Measurements from ENCODE around the gene ACOXL. TPM values are rescaled to one million over a fixed set of nuclear protein-coding genes. Genes with fewer than 3 reads are reported as not detected.

The ACOXL gene
- total RNA-seq, 2 donors from 2014 or later = not detected

GRCh38 chr2:110828330-110828729 lies 96.0 kb downstream of the ACOXL start:
- H3K36me3 ChIP-seq = no peaks in the 10 kb centered on the region
- H3K27me3 ChIP-seq (replicated peaks; ENCODE audit: insufficient read depth) = no peaks in the 10 kb centered on the region
- H3K27ac ChIP-seq = no peak overlapping the region
- no peaks in the 10 kb centered on the region for H3K9me3 ChIP-seq
- ATAC-seq (ENCODE audit: insufficient number of reproducible peaks, low FRiP score, low read depth) = no peak
- TF ChIP-seq, protein P1, sequence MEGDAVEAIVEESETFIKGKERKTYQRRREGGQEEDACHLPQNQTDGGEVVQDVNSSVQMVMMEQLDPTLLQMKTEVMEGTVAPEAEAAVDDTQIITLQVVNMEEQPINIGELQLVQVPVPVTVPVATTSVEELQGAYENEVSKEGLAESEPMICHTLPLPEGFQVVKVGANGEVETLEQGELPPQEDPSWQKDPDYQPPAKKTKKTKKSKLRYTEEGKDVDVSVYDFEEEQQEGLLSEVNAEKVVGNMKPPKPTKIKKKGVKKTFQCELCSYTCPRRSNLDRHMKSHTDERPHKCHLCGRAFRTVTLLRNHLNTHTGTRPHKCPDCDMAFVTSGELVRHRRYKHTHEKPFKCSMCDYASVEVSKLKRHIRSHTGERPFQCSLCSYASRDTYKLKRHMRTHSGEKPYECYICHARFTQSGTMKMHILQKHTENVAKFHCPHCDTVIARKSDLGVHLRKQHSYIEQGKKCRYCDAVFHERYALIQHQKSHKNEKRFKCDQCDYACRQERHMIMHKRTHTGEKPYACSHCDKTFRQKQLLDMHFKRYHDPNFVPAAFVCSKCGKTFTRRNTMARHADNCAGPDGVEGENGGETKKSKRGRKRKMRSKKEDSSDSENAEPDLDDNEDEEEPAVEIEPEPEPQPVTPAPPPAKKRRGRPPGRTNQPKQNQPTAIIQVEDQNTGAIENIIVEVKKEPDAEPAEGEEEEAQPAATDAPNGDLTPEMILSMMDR (IDR thresholded peaks at IDR 0.05) = no peak
- DNase-seq (ENCODE audit: low spot score) = no peak
- H3K4me1 ChIP-seq (ENCODE audit: control insufficient read depth in 1 of 2, low read depth in 2 of 2) = no peaks in the 10 kb centered on the region
- H3K4me3 ChIP-seq = no peak overlapping the region

DNA sequence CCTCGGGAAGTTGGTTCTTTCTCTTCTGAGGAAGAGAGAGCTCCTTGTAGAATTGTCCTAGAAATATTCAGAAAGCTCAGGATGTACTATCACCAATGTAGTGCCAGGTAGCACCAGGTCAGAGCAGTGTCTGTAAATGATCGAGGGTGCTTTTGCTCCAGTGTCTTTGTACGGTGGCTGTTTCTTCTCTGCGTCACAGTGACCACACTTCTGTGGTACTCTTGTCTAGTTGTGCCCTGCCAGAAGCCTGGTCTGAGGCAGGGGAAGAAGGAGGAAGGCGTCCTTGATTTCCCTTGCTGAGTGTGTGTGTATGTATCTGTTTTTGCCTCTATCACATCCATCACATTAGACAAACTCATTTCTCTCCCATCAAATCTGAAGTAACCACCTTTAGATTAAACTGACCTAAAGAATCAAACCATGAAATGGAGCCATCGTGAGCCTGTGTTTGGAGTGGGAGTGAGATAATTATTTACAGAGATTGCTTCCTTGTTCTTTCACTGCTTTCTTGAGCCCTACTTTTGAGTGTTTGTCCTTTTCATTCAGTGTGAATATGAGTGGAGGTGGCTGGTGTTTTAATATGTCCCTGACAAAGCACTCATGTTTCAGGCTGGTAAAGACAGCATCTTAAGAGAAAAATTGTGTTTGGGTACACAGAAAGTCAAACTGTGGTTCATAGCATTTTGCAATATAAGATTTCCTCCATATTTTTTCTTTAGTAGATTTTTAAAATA lies 97.2 kb downstream of the ACOXL start:
- Histone ChIP-seq H3K36me3 (no peaks in the 10 kb centered on the region), H3K4me3 (no peak overlapping the region), H3K4me1 (ENCODE audit: control insufficient read depth in 1 of 2, low read depth in 2 of 2) (no peaks in the 10 kb centered on the region), H3K9me3 (no peaks in the 10 kb centered on the region), H3K27ac (no peak overlapping the region), H3K27me3 (replicated peaks; ENCODE audit: insufficient read depth) (no peaks in the 10 kb centered on the region)
- TF ChIP-seq, protein P1 (IDR thresholded peaks at IDR 0.05) = no peak
- no peak for DNase-seq (ENCODE audit: low spot score)
- no peak for ATAC-seq (ENCODE audit: insufficient number of reproducible peaks, low FRiP score, low read depth)

DNA sequence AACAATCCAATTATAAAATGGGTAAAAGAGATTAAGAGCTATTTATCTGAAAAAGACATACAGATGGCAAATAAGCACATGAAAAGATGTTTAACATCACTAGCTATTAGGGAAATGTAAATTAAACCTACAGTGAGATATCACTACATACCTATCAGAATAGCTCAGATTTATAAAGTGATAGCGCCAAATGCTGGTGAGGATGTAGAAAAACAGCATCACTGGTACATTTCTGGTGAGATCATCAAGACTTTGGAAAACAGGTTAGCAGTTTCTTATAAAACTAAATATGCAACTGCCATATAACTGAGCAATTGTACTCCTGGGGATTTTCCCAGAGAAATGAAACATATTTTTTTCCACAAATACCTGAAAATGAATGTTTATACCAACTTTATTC lies 100.4 kb downstream of the ACOXL start:
- H3K4me1 ChIP-seq (ENCODE audit: control insufficient read depth in 1 of 2, low read depth in 2 of 2) = no peaks in the 10 kb centered on the region
- ATAC-seq (ENCODE audit: insufficient number of reproducible peaks, low FRiP score, low read depth) (no peak), DNase-seq (ENCODE audit: low spot score) (no peak)
- H3K27me3 ChIP-seq (replicated peaks; ENCODE audit: insufficient read depth) = no peaks in the 10 kb centered on the region
- no peak overlapping the region for H3K27ac ChIP-seq
- no peak overlapping the region for H3K4me3 ChIP-seq
- TF ChIP-seq, protein P1 (IDR thresholded peaks at IDR 0.05) = no peak
- H3K36me3 ChIP-seq = no peaks in the 10 kb centered on the region
- H3K9me3 ChIP-seq = no peaks in the 10 kb centered on the region

DNA sequence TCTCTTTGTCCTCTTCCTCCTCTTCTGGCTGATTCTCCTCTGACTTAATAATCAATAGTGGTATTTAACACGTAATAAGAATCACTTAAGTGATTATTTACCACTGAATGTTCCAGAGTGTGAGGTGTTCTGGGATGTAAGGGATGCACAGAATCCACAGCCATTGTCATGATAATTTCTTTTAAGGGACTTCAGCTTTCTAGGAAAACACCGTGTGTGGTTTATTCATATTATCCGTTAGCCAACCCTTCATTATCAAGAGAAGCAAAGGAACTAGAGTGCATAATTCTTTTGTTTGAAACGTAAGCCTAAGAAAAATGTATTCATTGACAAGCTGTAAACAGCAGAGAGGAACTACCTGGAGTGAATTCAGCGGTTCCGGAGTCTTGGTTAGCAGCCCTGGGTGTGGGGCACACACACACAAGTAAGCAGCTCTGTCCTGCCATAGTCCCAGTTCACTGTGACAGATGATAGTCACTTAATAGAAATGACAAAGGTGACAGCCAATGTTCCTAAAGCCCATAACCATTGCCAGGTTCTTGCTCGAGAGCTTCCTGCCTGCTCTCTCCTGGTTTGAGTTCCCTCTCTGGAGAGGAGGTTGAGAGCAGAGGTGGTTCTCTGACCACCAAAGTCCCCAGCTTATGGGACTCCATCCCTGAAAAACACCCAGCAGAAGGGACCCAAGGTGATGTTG lies 101.9 kb downstream of the ACOXL start:
- H3K4me3 ChIP-seq = no peak overlapping the region
- no peaks in the 10 kb centered on the region for H3K27me3 ChIP-seq (replicated peaks; ENCODE audit: insufficient read depth)
- DNase-seq (ENCODE audit: low spot score) (no peak), ATAC-seq (ENCODE audit: insufficient number of reproducible peaks, low FRiP score, low read depth) (no peak)
- TF ChIP-seq, protein P1 (IDR thresholded peaks at IDR 0.05) = no peak
- no peaks in the 10 kb centered on the region for H3K9me3 ChIP-seq
- no peaks in the 10 kb centered on the region for H3K4me1 ChIP-seq (ENCODE audit: control insufficient read depth in 1 of 2, low read depth in 2 of 2)
- no peaks in the 10 kb centered on the region for H3K36me3 ChIP-seq
- H3K27ac ChIP-seq = no peak overlapping the region

GRCh38 chr2:110836671-110837070 lies 104.3 kb downstream of the ACOXL start:
- Histone ChIP-seq H3K27me3 (replicated peaks; ENCODE audit: insufficient read depth) (no peaks in the 10 kb centered on the region), H3K27ac (no peak overlapping the region), H3K4me1 (ENCODE audit: control insufficient read depth in 1 of 2, low read depth in 2 of 2) (no peaks in the 10 kb centered on the region), H3K4me3 (no peak overlapping the region), H3K36me3 (no peaks in the 10 kb centered on the region), H3K9me3 (no peaks in the 10 kb centered on the region)
- TF ChIP-seq, protein P1 (IDR thresholded peaks at IDR 0.05) = no peak
- ATAC-seq (ENCODE audit: insufficient number of reproducible peaks, low FRiP score, low read depth) = no peak
- no peak for DNase-seq (ENCODE audit: low spot score)

All from thoracic aorta (tissue), 2 donors.